ENCODE measurements around the gene TRAF7. TPM values are rescaled to one million over a fixed set of nuclear protein-coding genes. Genes with fewer than 3 reads are reported as not detected.
A peak's percentile ranks its signal among the peaks of the same experiment; 100 is the strongest.

The TRAF7 gene
- total RNA-seq, 2 experiments from 2014 or later = 19.9 to 24.0 TPM

DNA sequence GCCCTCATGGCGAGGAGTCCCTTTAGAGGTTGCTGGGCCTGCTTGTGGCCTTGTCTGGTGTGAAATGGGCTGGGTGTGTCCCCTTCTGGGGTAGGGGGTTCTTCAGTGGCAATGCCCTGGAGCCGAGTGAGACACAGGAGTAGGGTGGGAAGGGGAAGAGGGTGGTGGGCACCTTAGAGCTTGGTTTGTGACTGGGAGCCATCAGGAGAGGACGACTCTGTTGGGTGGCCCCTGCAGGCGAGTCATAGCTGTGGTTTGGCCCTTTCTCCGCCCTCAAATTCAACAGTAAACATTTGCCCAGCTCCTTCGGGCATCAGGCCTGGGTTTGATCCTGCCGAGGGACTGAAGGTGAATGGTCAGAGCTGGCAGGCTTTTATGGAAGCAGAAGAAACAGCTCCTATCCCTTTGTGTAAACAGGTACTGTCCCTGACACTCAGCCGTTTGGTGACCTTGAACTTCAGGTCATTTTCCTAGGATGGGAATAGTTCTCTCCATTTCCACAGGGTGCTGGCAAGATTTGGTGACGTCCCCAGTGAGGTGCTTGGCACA is 70.7 kb downstream of the TRAF7 start:
- Mint-ChIP-seq H3K27ac (no peak overlapping the region), H3K9me3 (no peaks in the 10 kb centered on the region)

DNA sequence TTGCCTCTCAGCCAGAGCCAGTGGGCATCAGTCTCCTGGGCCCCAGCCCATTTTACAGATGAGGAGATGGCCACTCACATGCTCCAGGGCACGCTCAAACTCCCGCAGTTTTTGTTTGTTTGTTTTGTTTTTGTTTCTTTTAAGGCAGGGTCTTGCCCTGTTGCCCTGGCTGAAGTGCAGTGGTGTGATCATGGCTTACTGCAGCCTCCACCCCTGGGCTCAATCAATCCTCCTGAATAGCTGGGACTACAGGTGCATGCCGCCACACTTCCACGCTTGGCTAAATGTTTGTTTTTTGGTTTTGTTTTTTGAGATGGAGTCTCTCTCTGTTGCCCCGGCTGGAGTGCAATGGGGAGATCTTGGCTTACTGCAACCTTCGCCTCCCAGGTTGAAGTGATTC is 71.3 kb downstream of the TRAF7 start:
- H3K9me3 Mint-ChIP-seq = no peaks in the 10 kb centered on the region
- ChIA-PET POLR2A (interaction anchor here (1.1 to 1.3 kb wide), 2 partner anchors 10 to 23 kb away, joined by 3 to 5 read pairs; partner anchors contain the start of gene DNASE1L2), CTCF (no interaction called here)
- Histone ChIP-seq H3K27ac (ENCODE audit: low read depth in 1 of 2, low read length in 2 of 2) (no peak overlapping the region), H3K27me3 (ENCODE audit: control insufficient read depth in 1 of 2, insufficient read depth in 2 of 2, low read length in 2 of 2) (no peaks in the 10 kb centered on the region), H3K4me1 (ENCODE audit: insufficient read depth, low read length) (peaks cover 30% of the 10 kb centered on the region), H3K36me3 (ENCODE audit: insufficient read depth, low read length) (peaks cover 39% of the 10 kb centered on the region), H3K9me3 (ENCODE audit: control insufficient read depth in 1 of 2, insufficient read depth in 1 of 2, low read length in 2 of 2) (no peaks in the 10 kb centered on the region), H3K4me3 (ENCODE audit: low read length) (no peak overlapping the region)
- intact Hi-C loops (cut with DNase I, micrococcal nuclease) = no loop called here
- peaks cover 15% of the 10 kb centered on the region for H3K4me1 Mint-ChIP-seq (ENCODE audit: low read depth)
- H3K27ac Mint-ChIP-seq = no peak overlapping the region
- no peaks in the 10 kb centered on the region for H3K27me3 Mint-ChIP-seq
- no peak for TF ChIP-seq CTCF (IDR thresholded peaks at IDR 0.05)
- DNase-seq = no peak
- H3K36me3 Mint-ChIP-seq (ENCODE audit: low read depth) = peaks cover 17% of the 10 kb centered on the region
- H3K4me3 Mint-ChIP-seq = no peak overlapping the region
- ATAC-seq (ENCODE audit: poor library complexity) = no peak

More for the DNA sequence above, 70.7 kb downstream of the TRAF7 start:
- TF ChIP-seq CTCF (IDR thresholded peaks at IDR 0.05) = no peak
- DNase-seq (no peak), ATAC-seq (ENCODE audit: poor library complexity) (no peak)
- H3K27me3 Mint-ChIP-seq = no peaks in the 10 kb centered on the region
- intact Hi-C loops (cut with DNase I, micrococcal nuclease) = no loop called here
- peak overlapping the region; percentile 71 for H3K4me3 Mint-ChIP-seq
- Histone ChIP-seq H3K4me1 (ENCODE audit: insufficient read depth, low read length) (peaks cover 30% of the 10 kb centered on the region), H3K36me3 (ENCODE audit: insufficient read depth, low read length) (peaks cover 33% of the 10 kb centered on the region), H3K27me3 (ENCODE audit: control insufficient read depth in 1 of 2, insufficient read depth in 2 of 2, low read length in 2 of 2) (no peaks in the 10 kb centered on the region), H3K27ac (ENCODE audit: low read depth in 1 of 2, low read length in 2 of 2) (no peak overlapping the region), H3K9me3 (ENCODE audit: control insufficient read depth in 1 of 2, insufficient read depth in 1 of 2, low read length in 2 of 2) (no peaks in the 10 kb centered on the region), H3K4me3 (ENCODE audit: low read length) (no peak overlapping the region)
- CTCF ChIA-PET = no interaction called here
- peaks cover 15% of the 10 kb centered on the region for H3K36me3 Mint-ChIP-seq (ENCODE audit: low read depth)
- peaks cover 15% of the 10 kb centered on the region for H3K4me1 Mint-ChIP-seq (ENCODE audit: low read depth)
- POLR2A ChIA-PET = interaction anchor here (1.1 to 1.3 kb wide), 2 partner anchors 11 to 24 kb away, joined by 3 to 5 read pairs; partner anchors contain the start of gene DNASE1L2

Small RNAs within 50 kb of the gene (microRNA-seq; reads per million reads assigned to microRNA genes)
- not detected for gene MIR3180-5 (ENCODE audit: borderline microRNAs expressed, borderline replicate concordance)
- gene MIR4516 (ENCODE audit: borderline microRNAs expressed, borderline replicate concordance) = not detected
- not detected for gene MIR6511B1 (ENCODE audit: borderline microRNAs expressed, borderline replicate concordance)

Other genes starting within 250 kb of the TRAF7 start
- gene HS3ST6, start 237.4 kb upstream of the TRAF7 start, total RNA-seq = not detected
- 1 to 10 TPM; 2.3 to 2.4 TPM for gene MSRB1, start 212.6 kb upstream of the TRAF7 start, total RNA-seq
- gene RPL3L, start 201.1 kb upstream of the TRAF7 start, total RNA-seq = not detected
- 10 to 100 TPM; 40.7 to 41.1 TPM for gene NDUFB10, start 196.2 kb upstream of the TRAF7 start, total RNA-seq
- gene RPS2, start 191.0 kb upstream of the TRAF7 start, total RNA-seq = 1,000 to 10,000 TPM; 3,604 to 3,755 TPM
- gene RNF151, start 188.9 kb upstream of the TRAF7 start, total RNA-seq = not detected
- 10 to 100 TPM; 12.7 to 15.5 TPM for gene TBL3, start 183.7 kb upstream of the TRAF7 start, total RNA-seq
- under 1 TPM; 0.56 to 0.99 TPM for gene NOXO1, start 174.3 kb upstream of the TRAF7 start, total RNA-seq
- 10 to 100 TPM; 14.5 TPM for gene GFER, start 171.6 kb upstream of the TRAF7 start, total RNA-seq
- 1 to 10 TPM; 3.8 to 3.9 TPM for gene SYNGR3, start 165.8 kb upstream of the TRAF7 start, total RNA-seq
- 10 to 100 TPM; 39.7 to 43.6 TPM for gene ZNF598, start 146.0 kb upstream of the TRAF7 start, total RNA-seq
- under 1 TPM in 1 of 2 experiments, not detected in 1; 0.80 TPM for gene NPW, start 136.0 kb upstream of the TRAF7 start, total RNA-seq
- gene NHERF2, start 128.9 kb upstream of the TRAF7 start, total RNA-seq = 1 to 10 TPM; 1.9 to 2.0 TPM
- gene NTHL1, start 107.9 kb upstream of the TRAF7 start, total RNA-seq = 1 to 10 TPM; 2.7 to 2.9 TPM
- gene TSC2, start 107.8 kb upstream of the TRAF7 start, total RNA-seq = 10 to 100 TPM; 83.0 to 85.0 TPM
- gene PKD1, start 19.9 kb upstream of the TRAF7 start, total RNA-seq = 10 to 100 TPM; 80.3 to 85.6 TPM
- not detected for gene RAB26, start 7.2 kb upstream of the TRAF7 start, total RNA-seq
- under 1 TPM in 1 of 2 experiments, not detected in 1; 0.06 TPM for gene CASKIN1, start 40.8 kb downstream of the TRAF7 start, total RNA-seq
- 10 to 100 TPM; 22.9 to 26.4 TPM for gene MLST8, start 49.7 kb downstream of the TRAF7 start, total RNA-seq
- gene BRICD5, start 55.1 kb downstream of the TRAF7 start, total RNA-seq = 1 to 10 TPM; 4.2 to 5.0 TPM
- gene PGP, start 59.1 kb downstream of the TRAF7 start, total RNA-seq = 1 to 10 TPM; 8.1 to 8.5 TPM
- 10 to 100 TPM; 31.8 to 33.8 TPM for gene E4F1, start 67.8 kb downstream of the TRAF7 start, total RNA-seq
- gene DNASE1L2, start 80.7 kb downstream of the TRAF7 start, total RNA-seq = under 1 TPM; 0.22 to 0.36 TPM
- gene ECI1, start 95.8 kb downstream of the TRAF7 start, total RNA-seq = 10 to 100 TPM; 10.1 to 12.5 TPM
- 100 to 1,000 TPM; 211 to 214 TPM for gene RNPS1, start 112.3 kb downstream of the TRAF7 start, total RNA-seq
- gene ABCA3, start 184.9 kb downstream of the TRAF7 start, total RNA-seq = 1 to 10 TPM; 7.0 to 7.7 TPM

Data from CD4-positive, alpha-beta T cell (primary cell).